Right ventricle myocardium inferior (tissue), 1 donor: ENCODE data around the gene RACK1. TPM values are rescaled to one million over a fixed set of nuclear protein-coding genes. Genes with fewer than 3 reads are reported as not detected.

ENCODE experiments used
- ATAC-seq: fragments of 200-7000 bp; cut with Tn5 transposase; one replicate; pipeline ENCODE4 v1.9.1; 2020; ENCODE audit warnings: mild to moderate bottlenecking, moderate library complexity
- DNase-seq: peaks from one replicate; pipeline ENCODE4 v3.0.0; 2021; ENCODE audit errors: missing footprints
- intact Hi-C: fragments of 100-400 bp; cut with DNase I; formaldehyde crosslinking; loops from one replicate; pipeline ENCODE4 v1.11.0; 2022
- total RNA-seq: library from RNA; stranded (reverse); fragmentation: NEBNext Ultra II Directional; extraction: Animal tissue kit (Norgen Biotek cat#: 25700); gene quantifications from one replicate; pipeline ENCODE4 v1.2.1, GENCODE V29; 2021
- donor health status: DM: no; HTN: yes; CAD: no; lungs with severe emphysema.

The RACK1 gene
- total RNA-seq, 1 donor from 2014 or later, result 693 TPM

DNA sequence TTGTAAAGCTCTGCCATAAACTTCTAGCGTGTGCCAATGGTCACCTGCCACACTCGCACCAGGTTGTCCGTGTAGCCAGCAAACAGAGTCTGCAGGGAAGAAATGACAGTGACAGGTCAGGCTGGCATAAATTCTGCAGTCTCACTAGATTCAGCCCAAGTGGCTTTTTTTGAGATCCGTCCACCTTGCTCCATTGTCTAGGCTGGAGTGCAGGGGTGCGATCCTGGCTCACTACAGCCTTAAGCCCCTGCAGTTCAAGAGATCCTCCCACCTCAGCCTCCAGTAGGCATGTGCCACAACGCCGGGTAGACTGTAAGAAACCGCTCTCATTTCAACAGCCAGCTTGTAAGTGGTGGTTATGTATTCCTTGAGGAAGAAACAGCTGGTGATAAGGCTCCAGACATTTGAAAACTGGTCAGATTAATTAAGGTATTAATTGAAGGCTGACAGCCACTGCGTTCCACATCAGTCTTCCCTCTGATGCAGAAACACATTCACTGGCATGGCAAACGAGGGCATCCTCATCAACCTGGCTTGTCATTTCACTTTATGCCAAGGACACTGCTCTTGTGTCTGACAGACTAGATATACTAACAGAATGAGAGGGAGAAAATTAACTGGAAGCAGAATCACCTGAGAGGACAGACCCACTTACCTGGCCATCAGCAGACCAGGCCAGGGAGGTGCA, 6.6 kb downstream of the RACK1 start:
- intact Hi-C loops, result no loop called here
- ATAC-seq (no peak), DNase-seq (no peak)

DNA sequence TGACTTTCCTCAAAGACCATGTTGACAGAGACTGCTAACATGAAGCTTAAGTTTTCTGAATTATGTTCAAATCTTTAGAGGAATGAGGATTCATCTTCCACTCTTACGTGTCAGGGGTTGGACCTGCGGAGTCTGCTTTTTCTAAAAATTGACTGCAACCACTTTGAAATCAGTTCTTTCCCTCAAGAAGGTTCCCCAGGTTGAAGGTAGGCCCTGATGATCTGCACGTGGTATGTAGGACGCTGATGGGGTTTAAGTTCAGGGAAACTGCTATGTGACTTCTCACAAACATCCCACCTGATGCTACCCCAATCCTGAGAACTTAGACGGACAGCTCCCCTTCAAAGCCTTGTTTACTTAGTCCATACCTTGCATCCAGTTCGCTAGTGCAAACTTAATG, 7.2 kb downstream of the RACK1 start:
- ATAC-seq (no peak), DNase-seq (no peak)
- intact Hi-C loops, result no loop called here

DNA sequence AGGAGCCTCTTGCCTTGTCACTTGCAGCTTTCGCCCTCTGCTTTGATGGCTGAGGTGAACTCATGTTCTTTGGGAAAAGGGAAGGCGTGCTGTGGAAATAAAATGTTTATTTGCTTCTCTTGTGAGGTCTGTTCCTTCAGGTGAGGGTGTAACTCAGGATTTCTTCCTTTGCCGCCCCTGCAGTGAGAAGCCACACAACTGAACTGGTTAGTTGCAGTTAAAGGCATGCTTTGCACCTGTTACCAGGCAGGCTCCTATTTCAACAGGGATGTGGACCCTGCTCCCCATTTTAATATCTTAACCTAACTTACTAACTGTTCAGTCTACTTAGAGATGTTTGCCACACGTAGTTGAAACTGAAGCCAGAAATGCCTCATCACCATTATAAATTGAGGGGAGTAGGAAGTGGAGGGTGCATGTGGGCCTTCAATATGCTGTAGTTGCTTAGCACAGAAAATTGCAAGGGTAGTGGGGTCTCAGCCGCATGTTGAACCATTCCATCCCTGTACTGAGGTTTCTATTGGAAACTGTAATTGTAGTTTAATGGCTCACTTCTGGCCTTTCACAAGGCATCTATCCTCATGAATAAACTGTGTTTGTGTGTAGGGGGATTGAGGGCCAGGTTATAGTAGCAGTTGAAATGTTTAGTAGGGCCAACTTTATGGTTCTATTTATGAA, 7.9 kb downstream of the RACK1 start:
- no peak for ATAC-seq
- intact Hi-C loops, result no loop called here
- no peak for DNase-seq

DNA sequence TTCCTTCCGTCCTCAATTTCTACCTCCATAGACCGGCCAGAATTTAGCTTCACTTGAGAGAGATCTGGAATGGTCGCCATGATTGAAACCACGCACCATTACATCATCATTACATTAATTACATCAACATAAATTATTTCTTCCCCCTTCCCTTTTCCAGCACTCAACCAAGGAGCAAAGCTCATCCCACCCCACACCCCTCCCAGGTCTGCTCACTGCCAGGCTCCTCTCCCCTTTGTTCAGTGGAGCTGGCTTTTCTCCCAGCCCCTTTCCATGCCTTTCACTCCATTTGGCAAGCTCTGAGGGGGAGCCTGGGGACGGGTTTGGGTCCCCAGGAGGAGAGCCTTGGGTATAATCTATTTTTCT, 8.4 kb downstream of the RACK1 start:
- ATAC-seq (no peak), DNase-seq (no peak)
- intact Hi-C loops, result no loop called here

DNA sequence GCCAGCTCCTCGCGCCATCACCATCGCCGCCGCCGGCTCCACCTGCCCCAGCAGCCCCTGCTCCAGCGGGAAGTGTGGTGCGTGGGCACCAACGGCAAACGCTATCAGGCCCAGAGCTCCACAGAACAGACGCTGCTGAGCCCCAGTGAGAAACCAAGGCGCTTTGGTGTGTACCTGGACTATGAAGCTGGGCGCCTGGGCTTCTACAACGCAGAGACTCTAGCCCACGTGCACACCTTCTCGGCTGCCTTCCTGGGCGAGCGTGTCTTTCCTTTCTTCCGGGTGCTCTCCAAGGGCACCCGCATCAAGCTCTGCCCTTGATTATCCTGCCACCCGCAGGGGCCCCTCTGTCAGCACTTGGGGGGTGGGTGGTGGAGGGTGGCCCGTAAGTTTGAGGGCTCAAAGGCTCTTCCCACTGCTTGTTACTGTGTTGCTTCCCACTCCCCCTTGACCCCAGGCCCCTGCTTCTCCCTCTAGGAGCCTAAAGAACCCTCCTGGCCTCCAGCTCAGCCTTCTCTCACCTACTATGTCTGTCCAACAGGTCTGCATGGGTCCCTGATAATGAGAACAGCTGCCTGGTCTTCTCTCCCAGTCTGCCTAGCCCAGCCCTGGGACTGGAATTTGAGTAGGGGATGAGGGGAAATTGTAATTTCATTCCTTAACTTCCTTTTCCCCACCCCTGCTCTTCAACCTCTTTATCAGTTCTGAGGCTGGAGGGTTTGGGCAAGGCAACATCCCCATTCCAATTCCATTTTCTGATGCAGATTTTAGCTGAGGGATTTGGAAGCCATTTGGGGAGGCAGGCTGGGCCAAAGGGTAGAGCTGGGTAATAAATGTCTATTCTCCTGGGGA, 9.0 kb downstream of the RACK1 start:
- no peak for DNase-seq
- intact Hi-C loops, result no loop called here
- no peak for ATAC-seq

DNA sequence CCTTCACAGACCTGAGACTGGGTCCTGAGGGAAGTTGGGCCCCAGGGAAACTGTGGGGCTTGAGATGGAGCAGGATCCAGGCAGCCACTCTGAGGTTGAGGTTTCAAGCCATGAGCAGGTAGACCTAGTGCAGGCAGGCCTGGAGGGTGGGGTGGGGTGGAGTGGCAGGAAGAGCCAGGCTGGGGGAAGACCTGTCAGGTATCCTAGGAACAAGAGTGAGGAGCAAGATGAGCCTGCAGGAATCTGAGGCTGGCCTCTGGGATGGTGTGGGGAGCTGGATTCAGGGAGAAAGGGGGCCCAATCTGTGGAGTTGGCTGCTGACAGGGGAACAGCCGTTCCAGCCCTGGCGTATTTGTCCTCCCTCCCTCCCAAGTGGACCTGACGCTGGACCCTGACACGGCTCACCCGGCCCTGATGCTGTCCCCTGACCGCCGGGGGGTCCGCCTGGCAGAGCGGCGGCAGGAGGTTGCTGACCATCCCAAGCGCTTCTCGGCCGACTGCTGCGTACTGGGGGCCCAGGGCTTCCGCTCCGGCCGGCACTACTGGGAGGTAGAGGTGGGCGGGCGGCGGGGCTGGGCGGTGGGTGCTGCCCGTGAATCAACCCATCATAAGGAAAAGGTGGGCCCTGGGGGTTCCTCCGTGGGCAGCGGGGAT, 9.8 kb downstream of the RACK1 start:
- no peak for ATAC-seq
- intact Hi-C loops, result no loop called here
- DNase-seq, result no peak

DNA sequence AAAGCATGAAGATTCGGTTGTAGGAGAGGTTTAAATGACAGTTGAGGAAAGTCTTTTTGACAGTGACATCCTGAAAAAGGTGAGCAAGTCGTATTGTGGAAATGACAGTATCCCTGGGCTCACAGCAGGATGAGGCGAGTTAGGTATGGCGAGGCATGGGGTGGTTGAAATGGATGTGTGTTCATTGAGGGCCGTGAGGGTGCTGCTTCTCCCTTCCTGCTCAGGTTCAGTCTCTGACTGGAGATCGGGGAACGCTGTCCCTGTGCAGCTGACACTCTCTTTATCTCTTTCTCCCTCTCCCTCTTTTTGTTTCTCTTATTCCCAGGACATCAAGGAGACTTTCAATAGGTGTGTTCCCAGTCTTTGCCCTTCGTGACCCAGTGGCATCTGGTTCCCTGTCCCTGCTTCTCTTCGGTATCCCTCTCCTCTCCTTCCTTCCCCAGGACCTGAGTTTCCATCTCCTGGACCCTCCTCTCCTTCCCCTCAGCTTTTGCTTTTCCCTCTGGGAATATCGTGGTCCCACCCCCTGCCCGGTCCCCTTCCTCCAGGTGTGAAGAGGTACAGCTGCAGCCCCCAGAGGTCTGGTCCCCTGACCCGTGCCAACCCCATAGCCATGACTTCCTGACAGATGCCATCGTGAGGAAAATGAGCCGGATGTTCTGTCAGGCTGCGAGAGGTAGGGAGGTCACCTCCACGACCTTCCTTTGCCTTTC, 10.5 kb downstream of the RACK1 start:
- intact Hi-C loops, result no loop called here
- ATAC-seq, result no peak
- DNase-seq, result no peak

DNA sequence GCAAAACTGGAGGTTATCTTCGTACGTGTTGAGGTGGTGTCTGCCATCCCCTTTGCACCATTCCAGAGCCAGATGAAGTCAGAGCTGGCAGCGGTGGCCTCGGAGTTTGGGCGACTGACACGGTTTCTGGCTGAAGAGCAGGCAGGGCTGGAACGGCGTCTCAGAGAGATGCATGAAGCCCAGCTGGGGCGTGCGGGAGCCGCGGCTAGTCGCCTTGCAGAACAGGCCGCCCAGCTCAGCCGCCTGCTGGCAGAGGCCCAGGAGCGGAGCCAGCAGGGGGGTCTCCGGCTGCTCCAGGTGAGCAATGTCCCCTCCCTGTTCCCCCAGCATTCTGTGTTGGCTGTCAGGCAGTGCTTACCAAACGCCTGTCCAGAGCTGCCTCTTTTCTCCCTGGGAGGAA, 11.1 kb downstream of the RACK1 start:
- ATAC-seq (no peak), DNase-seq (no peak)
- intact Hi-C loops, result no loop called here

DNA sequence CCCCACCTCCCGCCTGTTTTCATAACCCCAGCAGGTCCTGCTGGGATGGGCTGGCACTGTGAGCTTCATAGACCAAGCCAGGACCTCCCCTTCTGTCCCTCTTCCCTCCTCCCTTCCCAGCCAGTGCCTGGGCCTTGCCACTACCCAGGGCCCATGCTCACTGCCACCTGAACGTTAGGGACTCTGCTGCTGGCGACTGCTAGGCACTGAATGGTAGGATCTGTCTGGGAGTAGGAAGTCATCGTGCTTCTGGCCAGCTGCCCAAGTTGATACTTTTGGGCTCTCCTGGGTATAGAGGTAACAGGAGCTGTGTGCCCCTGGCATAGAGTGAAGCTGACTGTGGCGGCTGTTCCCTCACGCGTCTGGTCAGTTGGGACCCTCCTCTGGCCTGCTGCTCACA, 12.3 kb downstream of the RACK1 start:
- no peak for DNase-seq
- intact Hi-C loops, result no loop called here
- no peak for ATAC-seq

DNA sequence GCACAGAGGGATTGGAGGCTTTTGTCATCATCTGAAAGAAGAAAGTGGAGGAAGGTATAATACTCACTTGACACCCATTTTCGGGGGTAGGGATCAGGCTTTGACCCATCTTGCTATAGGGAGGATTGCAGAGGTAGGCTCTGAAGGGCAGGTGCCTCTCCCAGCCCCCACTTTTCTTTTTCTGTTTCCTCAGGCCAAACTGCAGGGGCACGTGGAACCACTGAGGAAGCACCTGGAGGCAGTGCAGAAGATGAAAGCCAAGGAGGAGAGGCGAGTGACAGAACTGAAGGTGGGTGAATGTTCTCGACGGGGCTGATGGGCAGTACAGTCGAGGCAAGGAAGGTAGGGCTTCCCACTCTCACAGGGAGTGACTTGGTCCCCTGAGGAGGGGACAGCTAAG, 13.2 kb downstream of the RACK1 start:
- ATAC-seq (no peak), DNase-seq (no peak)
- intact Hi-C loops, result no loop called here

DNA sequence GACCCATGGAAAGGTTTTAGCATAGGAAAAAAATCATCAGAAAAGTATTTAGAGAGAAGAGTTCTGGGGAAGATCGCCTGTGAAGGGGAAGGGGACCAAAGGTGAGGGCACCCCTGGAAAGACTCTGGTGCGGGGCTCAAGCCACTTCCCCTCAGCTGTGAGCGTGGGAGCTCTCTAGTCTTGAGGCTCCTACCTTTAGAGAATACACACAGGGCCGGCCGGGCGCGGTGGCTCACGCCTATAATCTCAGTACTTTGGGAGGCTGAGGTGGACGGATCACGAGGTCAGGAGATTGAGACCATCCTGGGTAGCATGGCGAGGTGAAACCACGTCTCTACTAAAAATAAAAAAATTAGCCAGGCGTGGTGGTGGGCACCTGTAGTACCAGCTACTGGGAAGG, 13.7 kb downstream of the RACK1 start:
- intact Hi-C loops, result no loop called here
- ATAC-seq (no peak), DNase-seq (no peak)

DNA sequence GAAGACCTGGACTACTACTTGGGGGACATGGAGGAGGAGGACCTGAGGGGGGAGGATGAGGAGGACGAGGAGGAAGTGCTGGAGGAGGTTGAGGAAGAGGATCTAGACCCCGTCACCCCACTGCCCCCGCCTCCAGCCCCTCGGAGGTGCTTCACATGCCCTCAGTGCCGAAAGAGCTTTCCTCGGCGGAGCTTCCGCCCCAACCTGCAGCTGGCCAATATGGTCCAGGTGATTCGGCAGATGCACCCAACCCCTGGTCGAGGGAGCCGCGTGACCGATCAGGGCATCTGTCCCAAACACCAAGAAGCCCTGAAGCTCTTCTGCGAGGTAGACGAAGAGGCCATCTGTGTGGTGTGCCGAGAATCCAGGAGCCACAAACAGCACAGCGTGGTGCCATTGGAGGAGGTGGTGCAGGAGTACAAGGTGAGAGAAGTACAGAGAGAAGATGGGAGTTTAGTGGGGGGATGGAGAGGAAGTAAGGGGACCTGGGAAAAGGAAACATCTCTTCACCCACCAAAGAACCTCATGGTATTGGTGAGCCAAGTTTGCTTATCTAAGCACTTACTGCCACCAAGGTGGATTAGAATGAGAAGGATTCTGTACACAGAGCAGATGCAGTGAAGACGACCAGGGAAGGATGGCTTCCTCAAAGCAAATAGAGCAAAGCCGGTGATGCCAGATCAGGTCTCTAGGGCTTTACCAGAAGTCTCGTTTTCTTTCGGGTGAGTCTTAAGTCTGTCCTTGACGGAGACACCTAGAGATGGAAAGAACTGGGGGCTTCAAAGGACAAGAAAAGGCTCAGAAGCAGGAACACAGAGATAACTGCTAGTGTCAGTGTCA, 19.1 kb downstream of the RACK1 start:
- ATAC-seq (no peak), DNase-seq (no peak)
- intact Hi-C loops, result no loop called here

DNA sequence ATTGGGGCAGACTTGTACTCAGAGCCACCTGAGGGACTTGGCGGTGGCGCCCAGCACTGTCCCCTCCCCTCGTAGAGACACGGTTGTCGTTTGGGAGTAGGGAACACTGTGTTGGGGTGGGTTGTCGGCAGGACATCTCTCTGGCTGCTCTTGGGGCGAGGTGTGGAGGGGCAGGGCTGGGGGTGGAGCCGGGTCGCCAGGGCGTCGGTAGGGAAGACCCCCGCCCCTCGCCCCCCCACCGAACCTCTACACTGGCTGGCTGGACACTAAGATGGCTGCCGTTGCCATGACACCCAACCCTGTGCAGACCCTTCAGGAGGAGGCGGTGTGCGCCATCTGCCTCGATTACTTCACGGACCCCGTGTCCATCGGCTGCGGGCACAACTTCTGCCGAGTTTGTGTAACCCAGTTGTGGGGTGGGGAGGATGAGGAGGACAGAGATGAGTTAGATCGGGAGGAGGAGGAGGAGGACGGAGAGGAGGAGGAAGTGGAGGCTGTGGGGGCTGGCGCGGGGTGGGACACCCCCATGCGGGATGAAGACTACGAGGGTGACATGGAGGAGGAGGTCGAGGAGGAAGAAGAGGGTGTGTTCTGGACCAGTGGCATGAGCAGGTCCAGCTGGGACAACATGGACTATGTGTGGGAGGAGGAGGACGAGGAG, 19.8 kb downstream of the RACK1 start:
- intact Hi-C loops, result loop anchor here (1.0 kb wide), 2 partner anchors 20 to 37 kb away; partner anchors contain the start of gene TRIM52
- DNase-seq (peak; percentile 85), ATAC-seq (no peak)

DNA sequence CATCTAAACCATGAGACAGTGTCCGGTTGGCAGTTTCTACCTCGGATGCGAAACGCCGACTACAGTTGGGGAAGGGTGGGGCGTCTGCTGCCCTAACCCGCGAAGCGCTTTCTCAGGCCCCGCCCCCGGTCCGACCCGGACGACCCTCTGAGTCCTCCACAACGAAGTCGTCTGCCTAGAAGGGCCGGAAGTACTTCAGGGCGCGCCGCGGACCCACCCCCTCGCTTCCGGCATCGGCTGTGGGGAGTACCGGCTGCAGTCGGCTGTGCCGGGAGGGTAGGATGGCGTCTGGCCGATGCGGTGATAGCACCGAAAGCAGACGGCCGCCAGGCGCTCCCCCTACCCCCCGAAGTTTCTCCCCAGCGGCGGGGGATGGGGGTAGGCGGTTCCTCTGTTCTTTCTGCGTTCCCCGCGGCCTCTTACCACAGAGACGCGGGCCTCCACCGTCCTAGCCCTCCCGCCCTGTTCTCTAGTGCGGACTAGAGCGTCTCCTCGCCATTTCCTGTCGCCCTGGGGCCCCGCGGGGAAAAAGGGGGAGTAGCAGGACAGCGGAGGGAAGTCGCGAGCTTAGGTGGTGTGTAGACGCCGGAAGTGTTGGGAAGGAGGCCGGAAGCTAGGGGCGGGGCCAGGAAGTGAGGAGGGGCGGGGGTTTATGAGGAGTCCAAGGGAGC, 20.5 kb downstream of the RACK1 start, which contains the start of gene TRIM41:
Gene TRIM41 (plus strand): TSS at position 224 of the 671 bp plus-strand sequence. CDS start 719 bp downstream, outside the sequence.
- DNase-seq, result peak; percentile 99

DNA sequence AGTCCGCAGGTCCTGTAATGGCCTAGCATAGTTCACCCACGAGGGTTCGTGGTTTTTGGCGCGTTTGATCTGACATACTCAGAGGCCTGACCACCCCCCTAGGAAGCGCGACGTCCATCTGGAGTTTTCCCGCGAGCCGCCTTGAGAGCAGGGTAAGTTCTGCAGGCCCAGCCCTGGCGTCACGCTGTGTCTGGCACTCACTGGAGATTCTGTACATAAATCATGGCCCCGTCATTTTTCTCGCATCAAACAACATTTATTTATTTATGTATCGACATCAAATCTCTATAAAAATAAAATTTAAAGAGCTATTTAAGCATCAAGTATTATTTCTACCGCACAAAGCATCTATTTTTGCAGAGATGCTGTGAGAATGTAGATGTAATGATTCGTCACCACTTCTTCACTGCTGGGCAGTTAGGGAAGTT, 21.1 kb downstream of the RACK1 start:
- intact Hi-C loops, result loop anchor here (1.0 kb wide), 4 partner anchors 15 to 39 kb away; partner anchors contain the start of gene TRIM52
- no peak for ATAC-seq
- DNase-seq, result no peak

More for the DNA sequence above, 20.5 kb downstream of the RACK1 start, which contains the start of gene TRIM41:
- ATAC-seq, result peak; percentile 91
- intact Hi-C loops, result loop anchor here (1.0 kb wide), 2 partner anchors 21 to 38 kb away; partner anchors contain the start of gene TRIM52
